DOHH2 (cell line): Measurements from ENCODE around the gene KIF13A.

Source experiments
- EZH2phosphoT487 ChIP-seq: fragments of 200-600 bp; sonication (generic); IDR thresholded peaks from 2 replicates; pipeline ENCODE4 v1.6.1; 2017; ENCODE audit warnings: borderline replicate concordance, mild to moderate bottlenecking, antibody characterized with exemption, low read length, moderate library complexity, mixed read lengths
- TF ChIP-seq, protein P1 (sequence below): fragments of 200-600 bp; sonication (generic); IDR thresholded peaks from one replicate; pipeline ENCODE4 v1.5.1; 2014; ENCODE audit warnings: antibody characterized with exemption, mild to moderate bottlenecking, low read depth, low read length; ENCODE audit not compliant: poor library complexity, severe bottlenecking

DNA sequence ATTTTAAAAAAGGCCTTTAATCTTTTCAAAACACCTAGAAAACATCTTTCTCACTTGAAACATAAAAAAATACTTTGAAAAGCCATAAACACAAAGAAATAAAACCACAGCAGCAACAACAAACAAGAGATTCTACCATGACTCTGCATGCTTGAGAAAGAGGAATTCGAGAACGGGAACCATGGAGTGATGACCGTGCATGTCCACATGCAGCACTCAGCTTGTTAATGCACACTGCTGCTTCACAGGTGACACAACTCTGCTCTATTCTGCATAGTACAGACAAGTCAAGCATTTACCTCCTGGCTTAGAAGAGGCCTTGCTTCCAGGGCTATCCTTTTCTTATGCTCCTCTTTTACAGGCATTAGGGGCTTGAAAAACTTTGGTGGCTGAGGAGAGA, 215.8 kb downstream of the KIF13A start:
- TF ChIP-seq, protein P1, sequence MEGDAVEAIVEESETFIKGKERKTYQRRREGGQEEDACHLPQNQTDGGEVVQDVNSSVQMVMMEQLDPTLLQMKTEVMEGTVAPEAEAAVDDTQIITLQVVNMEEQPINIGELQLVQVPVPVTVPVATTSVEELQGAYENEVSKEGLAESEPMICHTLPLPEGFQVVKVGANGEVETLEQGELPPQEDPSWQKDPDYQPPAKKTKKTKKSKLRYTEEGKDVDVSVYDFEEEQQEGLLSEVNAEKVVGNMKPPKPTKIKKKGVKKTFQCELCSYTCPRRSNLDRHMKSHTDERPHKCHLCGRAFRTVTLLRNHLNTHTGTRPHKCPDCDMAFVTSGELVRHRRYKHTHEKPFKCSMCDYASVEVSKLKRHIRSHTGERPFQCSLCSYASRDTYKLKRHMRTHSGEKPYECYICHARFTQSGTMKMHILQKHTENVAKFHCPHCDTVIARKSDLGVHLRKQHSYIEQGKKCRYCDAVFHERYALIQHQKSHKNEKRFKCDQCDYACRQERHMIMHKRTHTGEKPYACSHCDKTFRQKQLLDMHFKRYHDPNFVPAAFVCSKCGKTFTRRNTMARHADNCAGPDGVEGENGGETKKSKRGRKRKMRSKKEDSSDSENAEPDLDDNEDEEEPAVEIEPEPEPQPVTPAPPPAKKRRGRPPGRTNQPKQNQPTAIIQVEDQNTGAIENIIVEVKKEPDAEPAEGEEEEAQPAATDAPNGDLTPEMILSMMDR: no peak
- TF ChIP-seq EZH2phosphoT487: no peak
